Smooth muscle cell (in vitro differentiated cells): Measurements from ENCODE around the gene PRRG4. TPM values are rescaled to one million over a fixed set of nuclear protein-coding genes. Genes with fewer than 3 reads are reported as not detected.

Experiments used
- DNase-seq: peaks from one replicate; lab custom pipeline; 2025; ENCODE audit not compliant: unreplicated experiment; lab: John Stamatoyannopoulos, UW
- H2AFZ ChIP-seq: fragments of 200-600 bp; sonication (generic); 2 replicates; pipeline ENCODE4 v1.6.0; 2016; ENCODE audit warnings: antibody characterized with exemption, low read depth, mild to moderate bottlenecking
- H3F3A ChIP-seq: fragments of 200-600 bp; sonication (generic); 2 replicates; pipeline ENCODE4 v1.6.0; 2017; ENCODE audit warnings: antibody characterized with exemption, low read depth
- H3K27ac ChIP-seq: fragments of 200-600 bp; sonication (generic); 2 replicates; pipeline ENCODE4 v1.5.1; 2016; ENCODE audit warnings: low read depth, mild to moderate bottlenecking
- H3K27me3 ChIP-seq: fragments of 200-600 bp; sonication (generic); 2 replicates; pipeline ENCODE4 v1.6.1; 2016; ENCODE audit warnings: low read depth, mild to moderate bottlenecking
- H3K36me3 ChIP-seq: fragments of 200-600 bp; sonication (generic); 2 replicates; pipeline ENCODE4 v1.5.1; 2016; ENCODE audit warnings: low read depth
- H3K4me1 ChIP-seq: fragments of 200-600 bp; sonication (generic); 2 replicates; pipeline ENCODE4 v1.5.1; 2016; ENCODE audit warnings: low read depth
- H3K4me2 ChIP-seq: fragments of 200-600 bp; sonication (generic); 2 replicates; pipeline ENCODE4 v1.6.0; 2016; ENCODE audit warnings: mild to moderate bottlenecking
- H3K4me3 ChIP-seq: fragments of 200-600 bp; sonication (generic); 2 replicates; pipeline ENCODE4 v1.5.1; 2016; ENCODE audit warnings: mild to moderate bottlenecking
- H3K79me2 ChIP-seq: fragments of 200-600 bp; sonication (generic); 2 replicates; pipeline ENCODE4 v1.6.0; 2016; ENCODE audit warnings: low read depth, mild to moderate bottlenecking
- H3K9ac ChIP-seq: fragments of 200-600 bp; sonication (generic); 2 replicates; pipeline ENCODE4 v1.6.0; 2016; ENCODE audit warnings: low read depth
- H3K9me3 ChIP-seq: fragments of 200-600 bp; sonication (generic); replicated peaks from 2 replicates; pipeline ENCODE4 v1.5.1; 2016; ENCODE audit warnings: low read depth
- H4K20me1 ChIP-seq: fragments of 200-600 bp; sonication (generic); 2 replicates; pipeline ENCODE4 v1.6.0; 2016; ENCODE audit warnings: low read depth
- CTCF ChIP-seq: fragments of 200-600 bp; sonication (generic); IDR thresholded peaks from 2 replicates; pipeline ENCODE4 v1.5.1; 2017; ENCODE audit warnings: borderline replicate concordance, mild to moderate bottlenecking, antibody characterized with exemption; ENCODE audit not compliant: insufficient read depth, poor library complexity, severe bottlenecking
- WGBS: methylation state at CpG from one replicate; pipeline ENCODE4 v1.1.7; 2016; ENCODE audit warnings: low lambda C conversion rate; 5-methylcytosine and 5-hydroxymethylcytosine counted together
- polyA plus RNA-seq: library from polyadenylated mRNA; unstranded; fragments of >200 nt; fragmentation: Nextera tagmentation; extraction: Ambion mirVana; gene quantifications from 2 replicates; pipeline ENCODE4 v1.2.1, GENCODE V29; 2016
- total RNA-seq: library from RNA; depleted of rRNA; stranded (reverse); fragments of >200 nt; gene quantifications from 2 replicates; pipeline ENCODE4 v1.2.3, GENCODE V29; 2014

Gene PRRG4
- total and polyA plus RNA-seq, 2 experiments from 2014 or later = 0.49 to 4.6 TPM

GRCh38 chr11:32874132-32874531, 44.4 kb downstream of the PRRG4 start:
- no peaks in the 10 kb centered on the region for H3K79me2 ChIP-seq
- no peak overlapping the region for H3K4me3 ChIP-seq
- no peaks in the 10 kb centered on the region for H3K27me3 ChIP-seq
- H4K20me1 ChIP-seq = no peaks in the 10 kb centered on the region
- no peak overlapping the region for H2AFZ ChIP-seq
- no peak for TF ChIP-seq CTCF
- H3K4me2 ChIP-seq = no peak overlapping the region
- H3F3A ChIP-seq = no peaks in the 10 kb centered on the region
- no peaks in the 10 kb centered on the region for H3K9me3 ChIP-seq
- no peaks in the 10 kb centered on the region for H3K36me3 ChIP-seq
- H3K4me1 ChIP-seq = no peaks in the 10 kb centered on the region
- no peak for DNase-seq
- H3K9ac ChIP-seq = no peak overlapping the region
- no peak overlapping the region for H3K27ac ChIP-seq

- Histone ChIP-seq H3K9me3 (no peaks in the 10 kb centered on the region), H4K20me1 (no peaks in the 10 kb centered on the region), H3K27ac (no peak overlapping the region), H3F3A (no peaks in the 10 kb centered on the region), H3K27me3 (peaks cover 5% of the 10 kb centered on the region), H3K4me3 (no peak overlapping the region), H3K79me2 (no peaks in the 10 kb centered on the region), H3K4me1 (no peaks in the 10 kb centered on the region), H2AFZ (no peak overlapping the region), H3K36me3 (no peaks in the 10 kb centered on the region), H3K4me2 (no peak overlapping the region), H3K9ac (no peak overlapping the region)
- TF ChIP-seq CTCF = no peak
- no peak for DNase-seq
- WGBS = 52% methylated on average over 4 of the region's 4 CpGs
Observed at GRCh38 chr11:32881286-32881685, 51.6 kb downstream of the PRRG4 start.

GRCh38 chr11:32883421-32883820, 53.7 kb downstream of the PRRG4 start:
- TF ChIP-seq CTCF = no peak
- Histone ChIP-seq H3K27ac (no peak overlapping the region), H3K4me2 (no peak overlapping the region), H3K27me3 (peaks cover 5% of the 10 kb centered on the region), H3K79me2 (no peaks in the 10 kb centered on the region), H3K4me3 (no peak overlapping the region), H3K4me1 (no peaks in the 10 kb centered on the region), H3K9me3 (no peaks in the 10 kb centered on the region), H4K20me1 (no peaks in the 10 kb centered on the region), H3K9ac (no peak overlapping the region), H3K36me3 (no peaks in the 10 kb centered on the region), H2AFZ (no peak overlapping the region), H3F3A (no peaks in the 10 kb centered on the region)
- 71% methylated on average over 3 of the region's 3 CpGs for WGBS
- no peak for DNase-seq

- no peak overlapping the region for H3K4me3 ChIP-seq
- no peak for DNase-seq
- no peaks in the 10 kb centered on the region for H3F3A ChIP-seq
- H3K27ac ChIP-seq = no peak overlapping the region
- H3K4me2 ChIP-seq = no peak overlapping the region
- H3K36me3 ChIP-seq = no peaks in the 10 kb centered on the region
- H3K79me2 ChIP-seq = no peaks in the 10 kb centered on the region
- 97% methylated on average over 3 of the region's 3 CpGs for WGBS
- H3K4me1 ChIP-seq = no peaks in the 10 kb centered on the region
- no peaks in the 10 kb centered on the region for H4K20me1 ChIP-seq
- H3K27me3 ChIP-seq = peaks cover 5% of the 10 kb centered on the region
- no peak overlapping the region for H3K9ac ChIP-seq
- TF ChIP-seq CTCF = no peak
- no peaks in the 10 kb centered on the region for H3K9me3 ChIP-seq
- no peak overlapping the region for H2AFZ ChIP-seq
Observed at GRCh38 chr11:32884023-32884422, 54.3 kb downstream of the PRRG4 start.
